Glomerular endothelial cell (primary cell): ENCODE measurements around the gene CLTCL1. TPM values are rescaled to one million over a fixed set of nuclear protein-coding genes. Genes with fewer than 3 reads are reported as not detected.
"Not testable (repeated sequence)": the region's sequence is repeated elsewhere in the genome, so short reads cannot be mapped to it uniquely, and the experiment has no call there.

ENCODE experiments used
- DNase-seq: peaks from one replicate; pipeline ENCODE4 v3.0.0-alpha.2; 2011; ENCODE audit warnings: low read depth, low spot score; ENCODE audit errors: extremely low read depth
- total RNA-seq: library from RNA; depleted of rRNA; stranded (reverse); fragments of >200 nt; gene quantifications from 2 replicates; pipeline ENCODE4 v1.2.3, GENCODE V29; 2015

Gene CLTCL1
- total RNA-seq, result 2.1 and 7.8 TPM in 2 replicates

GRCh38 chr22:19291580-19292457 lies at the start of gene CLTCL1:
TSS of gene CLTCL1 (minus strand) at chr22:19291719. CDS start at chr22:19291641, 78 bp downstream.
- DNase-seq, result peak; percentile 10

GRCh38 chr22:19337137-19337536 lies 45.6 kb upstream of the CLTCL1 start:
- no peak for DNase-seq

GRCh38 chr22:19336133-19337075 lies 44.9 kb upstream of the CLTCL1 start:
- no peak for DNase-seq

GRCh38 chr22:19331975-19332374 lies 40.5 kb upstream of the CLTCL1 start:
- DNase-seq, result no peak

- no peak for DNase-seq
These were observed 40.0 kb upstream of the CLTCL1 start for GRCh38 chr22:19331474-19331873.

GRCh38 chr22:19330865-19331418 lies 39.4 kb upstream of the CLTCL1 start:
- DNase-seq, result no peak

GRCh38 chr22:19330205-19330604 lies 38.7 kb upstream of the CLTCL1 start:
- DNase-seq, result not testable (repeated sequence)

- DNase-seq, result no peak
These were observed 37.9 kb upstream of the CLTCL1 start for GRCh38 chr22:19329454-19329853.

- DNase-seq, result no peak
These were observed 33.9 kb upstream of the CLTCL1 start for GRCh38 chr22:19325296-19325948.

GRCh38 chr22:19323420-19323819 lies 31.9 kb upstream of the CLTCL1 start:
- not testable (repeated sequence) for DNase-seq

GRCh38 chr22:19321757-19322156 lies 30.2 kb upstream of the CLTCL1 start:
- DNase-seq, result no peak

- DNase-seq, result not testable (repeated sequence)
These were observed 28.6 kb upstream of the CLTCL1 start for GRCh38 chr22:19320136-19320535.

- no peak for DNase-seq
These were observed 27.8 kb upstream of the CLTCL1 start for GRCh38 chr22:19319281-19319680.

GRCh38 chr22:19317865-19318264 lies 26.3 kb upstream of the CLTCL1 start:
- DNase-seq, result no peak

- DNase-seq, result no peak
These were observed 16.4 kb upstream of the CLTCL1 start for GRCh38 chr22:19307872-19308271.

GRCh38 chr22:19306535-19306934 lies 15.0 kb upstream of the CLTCL1 start:
- not testable (repeated sequence) for DNase-seq

GRCh38 chr22:19304547-19304946 lies 13.0 kb upstream of the CLTCL1 start:
- no peak for DNase-seq

- DNase-seq, result no peak
These were observed 12.3 kb upstream of the CLTCL1 start for GRCh38 chr22:19303785-19304184.

- DNase-seq, result no peak
These were observed 4.2 kb upstream of the CLTCL1 start for GRCh38 chr22:19295733-19296132.

- no peak for DNase-seq
These were observed 1.1 kb upstream of the CLTCL1 start for GRCh38 chr22:19292458-19293230.
